HepG2 (cell line): ENCODE data around the gene COL9A3. TPM values are rescaled to one million over a fixed set of nuclear protein-coding genes. Genes with fewer than 3 reads are reported as not detected.

Experiments
- ATAC-seq: fragments of 200-7000 bp; cut with Tn5 transposase; 3 replicates; pipeline ENCODE4 v1.9.1; 2020; ENCODE audit warnings: mild to moderate bottlenecking, moderate library complexity
- BruUV-seq: library from RNA; stranded (reverse); fragments of 400-500 nt; replicated peaks from 2 replicates; lab custom pipeline; 2021; lab: Mats Ljungman, UMichigan
- CTCF ChIA-PET: fragments of 300-600 bp; formaldehyde crosslinking; extraction: SDS; loops from one replicate; lab custom pipeline; 2021; ENCODE audit warnings: low total read pairs, inconsistent platforms, low intra/inter-chr PET ratio; lab: Yijun Ruan, JAX
- POLR2A ChIA-PET: fragments of 350-600 bp; sonication (Branson Sonifier 250); formaldehyde crosslinking; loops from one replicate; lab custom pipeline; 2020; ENCODE audit warnings: antibody characterized with exemption, inconsistent platforms; lab: Yijun Ruan, JAX
- DNase-seq: peaks from one replicate; pipeline ENCODE4 v3.0.0-alpha.2; 2015; ENCODE audit warnings: low spot score
- FAIRE-seq: peaks from 3 replicates; lab custom pipeline; 2011; peaks lifted over from hg19 to GRCh38; lab: Jason Lieb, UNC
- H2AFZ ChIP-seq: one replicate; pipeline ENCODE4 v1.6.1; 2011; ENCODE audit warnings: low read length, inconsistent platforms
- H3K27ac ChIP-seq: fragments of 300-600 bp; 3 replicates; pipeline ENCODE4 v1.8.0; 2011; ENCODE audit warnings: mixed run types, mild to moderate bottlenecking, mixed read lengths, low read length, inconsistent platforms; ENCODE audit not compliant: insufficient read depth; ENCODE audit errors: extremely low read length
- H3K27me3 ChIP-seq, 2 experiments: fragments of 200-600 bp in 1 of 2; 2 replicates in 1 of 2; 3 replicates in 1 of 2; pipeline versions ENCODE4 v1.6.0 to v1.8.0; 2011; ENCODE audit warnings: low read length in 2 of 2, mild to moderate bottlenecking in 2 of 2, moderate library complexity in 2 of 2, inconsistent platforms in 1 of 2; ENCODE audit not compliant: insufficient read depth in 2 of 2, control insufficient read depth in 1 of 2
- H3K36me3 ChIP-seq, 2 experiments: fragments of 200-600 bp in 1 of 2; replicated peaks in 1 of 2; 2 replicates in 1 of 2; 3 replicates in 1 of 2; pipeline versions ENCODE4 v1.5.1 to v1.8.0; 2011; ENCODE audit warnings: low read length in 2 of 2, inconsistent platforms in 1 of 2; ENCODE audit not compliant: insufficient read depth in 2 of 2, control insufficient read depth in 1 of 2
- H3K4me1 ChIP-seq: 2 replicates; pipeline ENCODE4 v1.5.1; 2012; ENCODE audit warnings: low read length, inconsistent platforms; ENCODE audit not compliant: insufficient read depth
- H3K4me2 ChIP-seq: 2 replicates; pipeline ENCODE4 v1.6.0; 2011; ENCODE audit warnings: low read depth, low read length, inconsistent platforms
- H3K4me3 ChIP-seq, 3 experiments: fragments of 200-600 bp in 1 of 3; sonication (generic), shearing (Covaris generic) in 1 of 3; replicated peaks in 1 of 3; 2 replicates each; pipeline ENCODE4 v1.5.1; 2011 to 2016; ENCODE audit warnings: low read length in 3 of 3, inconsistent platforms in 2 of 3, low read depth in 2 of 3, mild to moderate bottlenecking in 2 of 3, control low read depth in 1 of 3, mixed read lengths in 1 of 3; ENCODE audit not compliant: insufficient read depth in 1 of 3
- H3K79me2 ChIP-seq: one replicate; pipeline ENCODE4 v1.6.1; 2011; ENCODE audit warnings: low read length, inconsistent platforms; ENCODE audit not compliant: insufficient read depth
- H3K9ac ChIP-seq: 2 replicates; pipeline ENCODE4 v1.6.0; 2011; ENCODE audit warnings: mild to moderate bottlenecking, low read depth, low read length, inconsistent platforms; ENCODE audit not compliant: insufficient read depth
- H3K9me3 ChIP-seq: 2 replicates; pipeline ENCODE4 v1.5.1; 2012; ENCODE audit warnings: mild to moderate bottlenecking, low read length
- H4K20me1 ChIP-seq: 2 replicates; pipeline ENCODE4 v1.6.0; 2011; ENCODE audit warnings: inconsistent platforms, mild to moderate bottlenecking, low read length, moderate library complexity; ENCODE audit not compliant: insufficient read depth
- CERS6 ChIP-seq: sonication (generic); formaldehyde crosslinking; IDR thresholded peaks from 2 replicates; pipeline ENCODE4 v1.5.0; 2020; ENCODE audit warnings: missing genetic modification reagents
- ESRRA ChIP-seq: sonication (generic); formaldehyde crosslinking; IDR thresholded peaks from 2 replicates; pipeline ENCODE4 v1.5.1; 2020; ENCODE audit warnings: mild to moderate bottlenecking, low read depth, missing genetic modification reagents
- HNRNPL ChIP-seq: fragments of 200-400 bp; formaldehyde crosslinking; IDR thresholded peaks from 2 replicates; pipeline ENCODE4 v1.6.1; 2017; ENCODE audit warnings: mild to moderate bottlenecking, low read depth, low read length
- NCOA2 ChIP-seq: sonication (generic); formaldehyde crosslinking; IDR thresholded peaks from 2 replicates; pipeline ENCODE4 v1.8.0; 2022; ENCODE audit warnings: inconsistent platforms
- PAF1 ChIP-seq: IDR thresholded peaks from 2 replicates; pipeline ENCODE4 v1.6.1; 2016; ENCODE audit warnings: missing genetic modification reagents, missing compliant biosample characterization
- RAD51 ChIP-seq: fragments of 450-650 bp; IDR thresholded peaks from 2 replicates; pipeline ENCODE4 v1.6.1; 2016; ENCODE audit warnings: borderline replicate concordance
- SP4 ChIP-seq: sonication (generic); formaldehyde crosslinking; IDR thresholded peaks from 2 replicates; pipeline ENCODE4 v1.8.1; 2023; ENCODE audit warnings: mild to moderate bottlenecking, missing genetic modification reagents
- ZBTB7A ChIP-seq: sonication (generic); formaldehyde crosslinking; IDR thresholded peaks from 2 replicates; pipeline ENCODE4 v1.8.0; 2022; ENCODE audit warnings: mild to moderate bottlenecking, missing genetic modification reagents
- ZNF256 ChIP-seq: sonication (generic); formaldehyde crosslinking; conservative IDR thresholded peaks from 2 replicates; pipeline ENCODE4 v1.4.0; 2020; ENCODE audit warnings: missing genetic modification reagents
- ZNF704 ChIP-seq: sonication (generic); formaldehyde crosslinking; IDR thresholded peaks from 2 replicates; pipeline ENCODE4 v1.8.1; 2023; ENCODE audit warnings: mild to moderate bottlenecking, inconsistent platforms, moderate library complexity, missing genetic modification reagents, borderline replicate concordance
- ZNF768 ChIP-seq: sonication (generic); formaldehyde crosslinking; IDR thresholded peaks from 2 replicates; pipeline ENCODE4 v1.4.0; 2020; ENCODE audit warnings: missing genetic modification reagents
- WGBS: methylation state at CpG from one replicate; pipeline ENCODE4 v1.1.6; 2017; ENCODE audit warnings: low lambda C conversion rate; 5-methylcytosine and 5-hydroxymethylcytosine counted together
- in situ Hi-C: cut with HindIII; loops from 2 replicates; pipeline ENCODE4 v1.10.0; 2017; ENCODE audit warnings: low pct_unique_long_range_greater_than_20kb; ENCODE audit not compliant: extremely low pct_ligation_motif_present
- intact Hi-C: fragments of 100-400 bp; cut with micrococcal nuclease; formaldehyde crosslinking; loops from one replicate; pipeline ENCODE4 v1.10.0; 2022; ENCODE audit not compliant: unreplicated experiment
- polyA plus RNA-seq, 8 experiments: library from polyadenylated mRNA; depleted of rRNA in 3 of 8; stranded (reverse) in 7 of 8; unstranded in 1 of 8; fragments of >200 nt; fragmentation: Illumina TruSeq in 4 of 8; extraction: Trizol in 4 of 8; gene quantifications; 2 replicates each; pipeline versions ENCODE4 v1.2.1 to v1.2.3, GENCODE V29; 2011 to 2016; ENCODE audit warnings: low read depth in 4 of 8, missing spikeins in 1 of 8, mixed read lengths in 1 of 8; ENCODE audit not compliant: insufficient read depth in 1 of 8
- total RNA-seq, 5 experiments: library from RNA; depleted of rRNA; stranded (reverse); fragments of >200 nt; fragmentation: Illumina TruSeq; extraction: Trizol; gene quantifications; 2 replicates each; pipeline ENCODE4 v1.2.3, GENCODE V29; 2016; ENCODE audit warnings: low read depth in 1 of 5
- TF ChIP-seq, protein P1 (sequence below): sonication (generic); formaldehyde crosslinking; IDR thresholded peaks from 2 replicates; pipeline ENCODE4 v1.5.0; 2020; ENCODE audit warnings: mild to moderate bottlenecking, missing genetic modification reagents, moderate library complexity

The COL9A3 gene
- total and polyA plus RNA-seq, 2 of the 13 experiments (the other 11 are each of a cell fraction or from before 2014, with no cell fraction given) = 155 to 204 TPM

- no peak overlapping the region for H2AFZ ChIP-seq
- no peaks in the 10 kb centered on the region for H3K36me3 ChIP-seq
- no peak for ATAC-seq
- no peaks in the 10 kb centered on the region for H3K79me2 ChIP-seq
- no peaks in the 10 kb centered on the region for H3K9me3 ChIP-seq
- DNase-seq = no peak
- in situ Hi-C loops = loop anchor here (10.0 kb wide), 1 partner anchor 86 kb away; no protein-coding TSS in a partner anchor
- TF ChIP-seq ZNF704 (CRISPR knock-in tag) = no peak
- TF ChIP-seq ZNF768 (CRISPR knock-in tag) = no peak
- TF ChIP-seq ZBTB7A = no peak
- TF ChIP-seq HNRNPL = no peak
- no peak for TF ChIP-seq SP4 (CRISPR knock-in tag)
- no peak for TF ChIP-seq ZNF256 (CRISPR knock-in tag)
- TF ChIP-seq ESRRA = no peak
- TF ChIP-seq, protein P1, sequence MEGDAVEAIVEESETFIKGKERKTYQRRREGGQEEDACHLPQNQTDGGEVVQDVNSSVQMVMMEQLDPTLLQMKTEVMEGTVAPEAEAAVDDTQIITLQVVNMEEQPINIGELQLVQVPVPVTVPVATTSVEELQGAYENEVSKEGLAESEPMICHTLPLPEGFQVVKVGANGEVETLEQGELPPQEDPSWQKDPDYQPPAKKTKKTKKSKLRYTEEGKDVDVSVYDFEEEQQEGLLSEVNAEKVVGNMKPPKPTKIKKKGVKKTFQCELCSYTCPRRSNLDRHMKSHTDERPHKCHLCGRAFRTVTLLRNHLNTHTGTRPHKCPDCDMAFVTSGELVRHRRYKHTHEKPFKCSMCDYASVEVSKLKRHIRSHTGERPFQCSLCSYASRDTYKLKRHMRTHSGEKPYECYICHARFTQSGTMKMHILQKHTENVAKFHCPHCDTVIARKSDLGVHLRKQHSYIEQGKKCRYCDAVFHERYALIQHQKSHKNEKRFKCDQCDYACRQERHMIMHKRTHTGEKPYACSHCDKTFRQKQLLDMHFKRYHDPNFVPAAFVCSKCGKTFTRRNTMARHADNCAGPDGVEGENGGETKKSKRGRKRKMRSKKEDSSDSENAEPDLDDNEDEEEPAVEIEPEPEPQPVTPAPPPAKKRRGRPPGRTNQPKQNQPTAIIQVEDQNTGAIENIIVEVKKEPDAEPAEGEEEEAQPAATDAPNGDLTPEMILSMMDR = no peak
- TF ChIP-seq CERS6 (CRISPR knock-in tag) = no peak
- TF ChIP-seq PAF1 = no peak
- TF ChIP-seq RAD51 = no peak
- TF ChIP-seq NCOA2 = no peak
- 0 out of 2 replicates have a peak, but pooled peaks cover 3% of the 10 kb centered on the region for H4K20me1 ChIP-seq
- ChIA-PET POLR2A (no interaction called here), CTCF (no interaction called here)
- H3K4me2 ChIP-seq = no peak overlapping the region
- H3K4me1 ChIP-seq = no peaks in the 10 kb centered on the region
- WGBS = 45% methylated on average over 19 of the region's 20 CpGs
- peaks cover 57 to 98% of the 10 kb centered on the region in 2 experiments for H3K27me3 ChIP-seq
- intact Hi-C loops = no loop called here
- H3K9ac ChIP-seq = no peak overlapping the region
- no peak overlapping the region for H3K4me3 ChIP-seq
- BruUV-seq = no TSS peak
- H3K27ac ChIP-seq = no peak overlapping the region
- FAIRE-seq = no peak
Measured at GRCh38 chr20:62770111-62770910, 46.5 kb upstream of the COL9A3 start.
